Adipocyte (in vitro differentiated cells): ENCODE measurements around the gene ADSS1.

ENCODE experiments used
- DNase-seq: peaks from one replicate; pipeline ENCODE4 v3.0.0-alpha.2; 2015; ENCODE audit warnings: low read depth
- H3K27me3 ChIP-seq: replicated peaks from 2 replicates; pipeline ENCODE4 v1.7.0; 2013; ENCODE audit warnings: mild to moderate bottlenecking, low read length, moderate library complexity; ENCODE audit not compliant: control insufficient read depth, insufficient read depth
- H3K36me3 ChIP-seq: 2 replicates; pipeline ENCODE4 v1.7.0; 2013; ENCODE audit warnings: low read length, mild to moderate bottlenecking, moderate library complexity; ENCODE audit not compliant: control insufficient read depth, insufficient read depth, severe bottlenecking
- H3K4me1 ChIP-seq: 2 replicates; pipeline ENCODE4 v1.7.0; 2013; ENCODE audit warnings: mild to moderate bottlenecking, low read length, moderate library complexity; ENCODE audit not compliant: control insufficient read depth, insufficient read depth
- H3K4me3 ChIP-seq: 2 replicates; pipeline ENCODE4 v1.7.0; 2013; ENCODE audit warnings: mild to moderate bottlenecking, low read length, moderate library complexity
- H3K9ac ChIP-seq: 2 replicates; pipeline ENCODE4 v1.7.0; 2013; ENCODE audit warnings: mild to moderate bottlenecking, low read length, moderate library complexity
- H3K9me3 ChIP-seq: 2 replicates; pipeline ENCODE4 v1.7.0; 2013; ENCODE audit warnings: mild to moderate bottlenecking, low read length, moderate library complexity; ENCODE audit not compliant: control insufficient read depth

ADSS1 gene

DNA sequence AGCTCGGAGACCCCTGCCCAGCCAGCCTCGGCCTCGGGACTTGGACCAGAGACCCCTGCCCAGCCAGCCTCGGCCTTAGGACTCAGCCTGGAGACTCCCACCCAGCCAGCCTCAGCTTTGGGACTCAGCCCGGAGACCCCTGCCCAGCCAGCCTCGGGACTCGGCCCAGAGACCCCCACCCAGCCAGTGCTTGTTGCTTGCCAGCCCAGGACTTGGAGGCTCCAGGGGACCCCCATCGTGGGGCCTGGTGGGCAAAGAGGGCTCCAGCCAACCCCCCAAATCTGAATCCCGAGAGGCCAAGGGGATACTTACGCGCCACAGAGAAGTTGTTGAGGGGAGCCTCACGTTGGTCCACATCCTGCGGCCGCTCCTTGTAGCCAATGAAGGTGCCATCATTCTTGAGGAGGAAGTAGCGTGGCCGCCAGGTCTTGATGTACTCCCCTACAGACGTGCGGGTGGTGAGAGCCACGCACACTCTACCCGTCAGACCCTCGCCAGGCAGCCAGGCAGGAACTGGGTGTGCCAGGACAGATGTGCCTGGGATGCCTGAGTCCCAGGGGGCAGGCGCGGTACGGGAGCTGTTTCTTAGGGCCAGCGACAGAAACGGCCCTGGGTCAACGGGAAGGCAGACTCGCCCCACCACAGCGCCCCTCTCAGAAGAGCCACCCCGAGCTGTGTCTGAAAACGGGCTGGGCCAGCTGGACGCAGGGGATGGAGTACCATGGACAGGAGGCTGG lies 55.9 kb downstream of the ADSS1 start:
- no peaks in the 10 kb centered on the region for H3K4me1 ChIP-seq
- DNase-seq, result no peak
- peaks cover 15% of the 10 kb centered on the region for H3K36me3 ChIP-seq
- H3K9me3 ChIP-seq, result no peaks in the 10 kb centered on the region
- no peaks in the 10 kb centered on the region for H3K27me3 ChIP-seq
- H3K4me3 ChIP-seq, result no peak overlapping the region
- no peak overlapping the region for H3K9ac ChIP-seq

DNA sequence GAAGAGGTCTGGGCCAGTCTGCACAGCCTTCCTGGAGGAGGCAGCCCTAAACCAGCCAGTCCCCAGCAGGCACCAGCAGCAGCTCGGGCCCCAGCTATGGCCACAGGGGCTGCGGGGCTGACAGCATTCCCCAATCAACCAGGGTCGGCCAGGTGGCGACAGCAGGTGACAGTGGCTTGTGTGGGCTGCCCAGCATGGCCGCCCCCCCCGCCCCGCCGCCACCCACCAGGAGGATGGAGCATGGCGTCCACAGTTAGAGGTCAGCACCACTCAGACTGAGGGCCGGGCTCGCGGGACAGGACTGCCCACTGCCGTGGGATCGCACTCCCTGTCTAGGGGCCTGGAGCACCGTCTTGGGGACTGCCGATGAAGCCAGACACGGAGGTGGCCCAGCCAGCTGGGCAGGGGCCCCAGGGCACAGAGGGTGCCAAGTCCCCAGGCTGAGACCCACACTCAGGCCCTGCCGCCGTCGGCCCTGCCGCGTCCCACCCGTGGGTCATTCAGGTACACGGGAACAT lies 56.5 kb downstream of the ADSS1 start:
- H3K27me3 ChIP-seq, result no peaks in the 10 kb centered on the region
- H3K36me3 ChIP-seq, result peaks cover 9% of the 10 kb centered on the region
- no peak overlapping the region for H3K9ac ChIP-seq
- DNase-seq, result no peak
- H3K4me1 ChIP-seq, result no peaks in the 10 kb centered on the region
- H3K4me3 ChIP-seq, result no peak overlapping the region
- H3K9me3 ChIP-seq, result no peaks in the 10 kb centered on the region

DNA sequence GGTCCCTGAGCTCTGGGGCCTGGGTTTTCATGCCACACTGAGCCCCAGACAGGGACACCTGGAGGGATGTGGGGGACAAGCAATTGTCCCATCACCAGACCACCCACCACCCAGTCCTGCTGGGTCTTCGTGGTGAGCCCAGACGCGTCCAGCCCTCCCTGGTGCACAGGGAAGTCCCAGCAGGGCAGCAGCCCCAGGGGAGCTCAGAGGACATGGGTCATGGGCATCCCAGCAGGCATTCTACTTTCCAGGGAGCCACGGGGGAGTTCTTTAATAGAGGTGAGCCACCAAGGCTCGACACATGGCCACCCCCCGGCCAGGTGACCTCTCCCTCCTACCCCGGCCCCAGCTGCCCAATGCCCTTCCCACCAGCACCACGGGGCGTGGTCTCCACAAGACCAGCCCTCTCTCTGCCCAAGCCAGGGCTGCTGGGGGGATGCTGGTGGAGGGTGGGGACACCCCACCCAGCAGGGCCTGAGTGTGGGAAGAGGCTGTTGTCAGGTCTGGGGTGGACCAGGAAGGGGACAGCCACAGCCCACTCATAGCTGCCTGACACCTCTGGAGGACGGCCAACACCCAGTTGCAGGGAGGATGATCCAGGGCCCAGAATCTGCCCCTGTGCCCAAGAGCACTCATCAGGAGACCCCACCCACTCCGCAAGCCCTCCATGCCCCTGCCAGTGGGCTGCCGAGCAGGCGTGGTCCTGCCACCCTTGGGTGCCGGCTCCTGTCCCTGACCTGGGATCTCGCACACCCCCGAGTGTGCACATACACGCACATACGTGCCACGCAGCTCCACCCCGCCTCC lies 57.4 kb downstream of the ADSS1 start:
- no peaks in the 10 kb centered on the region for H3K27me3 ChIP-seq
- H3K9ac ChIP-seq, result no peak overlapping the region
- no peak overlapping the region for H3K4me3 ChIP-seq
- H3K36me3 ChIP-seq, result peaks cover 5% of the 10 kb centered on the region
- DNase-seq, result no peak
- H3K9me3 ChIP-seq, result no peaks in the 10 kb centered on the region
- no peaks in the 10 kb centered on the region for H3K4me1 ChIP-seq

DNA sequence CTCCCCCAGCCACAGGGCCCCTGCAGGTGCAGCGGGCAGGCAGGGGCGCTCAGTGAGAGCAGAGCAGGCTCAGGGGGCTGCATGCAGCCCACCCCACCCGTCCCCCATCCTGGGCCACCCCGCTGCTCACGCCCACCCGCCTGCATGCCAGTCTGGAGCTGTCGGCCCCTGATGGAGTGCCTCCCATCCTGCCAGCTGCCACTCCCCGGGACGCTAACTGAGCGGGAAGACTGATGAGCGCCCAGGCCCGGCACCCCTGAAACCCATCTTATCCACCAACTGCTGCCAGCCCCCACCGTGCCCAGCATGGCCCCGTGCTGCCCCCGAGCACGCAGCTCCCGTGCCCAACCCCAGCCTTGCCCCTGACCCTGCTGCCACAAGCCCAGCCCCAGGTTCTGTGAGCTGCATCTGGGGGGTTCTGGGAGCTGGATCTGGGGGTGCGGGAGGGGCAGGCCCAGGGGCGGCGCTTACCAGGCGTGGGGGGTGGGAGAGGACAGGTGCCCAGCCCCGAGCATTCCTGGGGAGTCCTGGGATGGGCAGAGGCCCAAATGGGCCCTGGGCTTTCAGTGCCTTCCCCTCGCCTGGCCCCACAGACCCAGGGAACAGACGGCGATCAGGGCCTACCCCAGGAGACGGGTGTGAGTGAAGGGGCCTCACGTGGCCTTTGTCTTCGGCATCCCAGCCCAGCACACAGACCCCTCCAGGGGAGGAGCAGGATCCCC lies 58.2 kb downstream of the ADSS1 start:
- Histone ChIP-seq H3K9ac (no peak overlapping the region), H3K4me3 (no peak overlapping the region), H3K36me3 (no peaks in the 10 kb centered on the region), H3K27me3 (no peaks in the 10 kb centered on the region), H3K9me3 (no peaks in the 10 kb centered on the region), H3K4me1 (no peaks in the 10 kb centered on the region)
- no peak for DNase-seq

DNA sequence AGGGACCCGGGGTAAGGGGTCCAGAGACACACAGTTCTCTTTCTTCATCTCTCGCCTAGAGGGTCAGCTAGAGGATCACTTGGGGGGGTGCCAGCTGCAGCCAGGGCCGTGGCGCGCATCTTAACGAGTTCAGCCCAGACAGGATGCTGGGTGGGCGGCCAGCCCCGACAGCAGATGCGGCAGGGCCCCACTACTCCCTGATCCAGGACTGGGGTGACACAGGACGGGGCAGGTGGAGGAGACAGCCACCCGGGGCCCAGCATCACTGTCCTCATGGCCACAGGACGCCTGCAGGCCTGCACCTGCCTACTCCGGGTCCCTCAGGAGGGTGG lies 58.7 kb downstream of the ADSS1 start:
- DNase-seq, result no peak
- H3K9me3 ChIP-seq, result no peaks in the 10 kb centered on the region
- no peak overlapping the region for H3K4me3 ChIP-seq
- no peaks in the 10 kb centered on the region for H3K27me3 ChIP-seq
- no peak overlapping the region for H3K9ac ChIP-seq
- no peaks in the 10 kb centered on the region for H3K4me1 ChIP-seq
- no peaks in the 10 kb centered on the region for H3K36me3 ChIP-seq

DNA sequence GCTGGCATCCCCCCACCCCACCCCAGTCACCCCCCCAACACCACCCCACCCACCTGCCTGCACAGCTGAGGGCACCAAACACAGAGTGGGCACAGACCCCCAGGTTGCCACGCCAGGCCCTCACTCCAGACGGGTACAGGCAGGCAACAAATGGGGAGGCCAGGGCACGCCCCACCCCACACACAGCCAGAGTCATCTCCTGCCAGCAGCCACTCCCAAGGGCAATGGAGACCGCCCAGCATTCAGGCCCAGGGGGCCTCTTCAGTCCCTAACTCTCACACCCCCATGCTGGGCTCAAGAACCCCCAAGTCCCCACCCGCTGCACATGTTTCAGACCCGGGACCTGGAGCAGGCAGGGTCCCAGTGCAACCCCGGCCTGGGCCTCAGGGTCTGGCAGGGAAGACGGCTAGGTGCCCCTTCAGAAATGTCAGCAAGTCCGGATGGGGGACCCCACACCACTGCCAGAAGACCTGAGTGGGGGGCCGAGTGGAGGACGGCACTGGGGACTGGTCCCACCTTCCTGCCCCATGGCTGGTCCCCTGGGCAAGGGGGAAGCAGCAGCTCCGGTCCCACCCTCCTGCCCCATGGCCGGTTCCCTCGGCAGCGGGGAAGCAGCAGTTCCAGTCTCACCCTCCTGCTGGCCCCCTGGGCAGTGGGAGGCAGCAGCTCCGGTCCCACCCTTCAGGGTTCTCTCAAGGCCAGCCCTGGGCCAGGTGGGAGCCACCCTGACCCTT lies 59.6 kb downstream of the ADSS1 start:
- Histone ChIP-seq H3K36me3 (peaks cover 4% of the 10 kb centered on the region), H3K9ac (no peak overlapping the region), H3K4me3 (no peak overlapping the region), H3K9me3 (no peaks in the 10 kb centered on the region), H3K27me3 (no peaks in the 10 kb centered on the region), H3K4me1 (no peaks in the 10 kb centered on the region)
- DNase-seq, result no peak

DNA sequence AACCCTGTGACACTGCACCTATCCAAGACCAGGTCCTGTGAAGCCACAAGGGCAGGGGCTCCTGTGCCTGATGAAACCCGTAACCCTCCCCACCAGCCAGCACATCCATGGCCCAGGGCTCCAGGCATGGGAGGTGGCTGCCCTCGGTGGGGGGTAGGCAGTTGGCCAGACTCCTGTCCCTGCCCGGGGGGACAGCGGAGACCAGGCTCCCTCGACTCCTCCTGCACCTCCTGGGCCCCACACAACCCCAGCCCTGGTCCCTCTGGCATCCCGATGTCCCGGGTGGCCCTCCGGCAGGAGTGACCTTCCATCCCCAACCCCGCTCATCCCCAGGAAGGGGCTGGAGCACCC lies 60.2 kb downstream of the ADSS1 start:
- Histone ChIP-seq H3K36me3 (peaks cover 4% of the 10 kb centered on the region), H3K27me3 (no peaks in the 10 kb centered on the region), H3K9ac (no peak overlapping the region), H3K4me3 (no peak overlapping the region), H3K4me1 (no peaks in the 10 kb centered on the region), H3K9me3 (no peaks in the 10 kb centered on the region)
- DNase-seq, result no peak

DNA sequence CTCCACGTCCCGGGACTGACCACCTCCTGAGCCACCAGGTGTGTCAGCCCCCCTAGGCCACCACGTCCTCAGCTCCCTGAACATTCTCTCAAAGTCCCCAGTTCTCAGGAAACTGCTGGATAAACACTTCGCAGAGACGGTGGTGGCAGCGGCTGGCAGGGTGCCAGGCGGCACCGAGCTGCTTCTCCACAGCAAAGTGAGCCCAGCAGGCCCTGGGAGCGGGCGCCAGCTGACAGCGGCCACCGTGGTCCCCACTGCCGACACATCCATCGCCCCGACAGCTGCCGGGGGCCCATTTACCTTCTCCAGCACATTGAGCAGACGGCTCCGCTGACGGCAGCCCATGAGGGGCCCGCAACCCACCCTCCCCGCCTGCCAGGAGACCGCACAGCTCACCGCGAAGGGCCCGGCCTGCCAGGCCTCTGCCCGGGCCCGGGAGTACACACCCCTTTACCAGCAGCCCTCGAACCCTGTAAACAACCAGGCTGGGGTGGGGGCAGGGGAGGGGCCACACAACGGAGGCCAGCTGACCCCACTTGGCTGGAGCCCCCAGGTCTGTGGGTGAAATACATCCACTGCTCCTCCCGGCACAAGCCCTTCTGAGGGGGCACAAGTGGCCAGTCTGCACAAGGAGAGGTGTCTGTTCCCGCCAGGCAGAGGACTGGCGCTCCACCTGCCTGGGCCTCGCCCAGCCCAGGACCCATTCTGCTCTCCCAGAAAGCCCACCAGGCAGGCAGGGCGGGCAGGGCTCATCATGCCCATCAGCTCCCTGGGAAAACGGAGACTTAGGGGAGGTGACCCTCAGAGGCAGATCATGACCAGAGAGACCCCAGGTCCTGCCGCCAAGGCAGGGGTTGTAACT lies 61.0 kb downstream of the ADSS1 start:
- no peak overlapping the region for H3K4me3 ChIP-seq
- no peaks in the 10 kb centered on the region for H3K27me3 ChIP-seq
- no peak for DNase-seq
- H3K4me1 ChIP-seq, result no peaks in the 10 kb centered on the region
- H3K36me3 ChIP-seq, result peaks cover 11% of the 10 kb centered on the region
- no peaks in the 10 kb centered on the region for H3K9me3 ChIP-seq
- no peak overlapping the region for H3K9ac ChIP-seq

DNA sequence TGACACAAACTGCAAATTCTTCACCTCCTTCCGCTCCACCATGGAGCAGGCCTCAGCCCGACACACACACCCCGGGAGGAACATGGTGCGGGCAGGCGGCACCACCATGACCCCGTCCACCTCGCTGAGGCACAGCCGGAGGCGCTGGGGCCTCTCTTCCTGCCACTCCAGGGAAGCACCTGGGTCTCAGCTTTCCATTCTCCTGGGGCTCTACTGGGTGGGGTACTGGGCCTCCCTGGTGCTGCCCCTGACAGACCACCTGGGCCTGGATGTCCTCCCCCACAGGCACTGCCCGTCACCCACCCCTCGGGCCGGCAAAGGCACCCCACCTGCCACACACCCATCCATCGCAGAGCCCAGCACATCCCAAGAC lies 61.7 kb downstream of the ADSS1 start:
- peaks cover 14% of the 10 kb centered on the region for H3K36me3 ChIP-seq
- no peak for DNase-seq
- H3K4me3 ChIP-seq, result no peak overlapping the region
- H3K4me1 ChIP-seq, result no peaks in the 10 kb centered on the region
- no peaks in the 10 kb centered on the region for H3K9me3 ChIP-seq
- H3K27me3 ChIP-seq, result no peaks in the 10 kb centered on the region
- H3K9ac ChIP-seq, result no peak overlapping the region

DNA sequence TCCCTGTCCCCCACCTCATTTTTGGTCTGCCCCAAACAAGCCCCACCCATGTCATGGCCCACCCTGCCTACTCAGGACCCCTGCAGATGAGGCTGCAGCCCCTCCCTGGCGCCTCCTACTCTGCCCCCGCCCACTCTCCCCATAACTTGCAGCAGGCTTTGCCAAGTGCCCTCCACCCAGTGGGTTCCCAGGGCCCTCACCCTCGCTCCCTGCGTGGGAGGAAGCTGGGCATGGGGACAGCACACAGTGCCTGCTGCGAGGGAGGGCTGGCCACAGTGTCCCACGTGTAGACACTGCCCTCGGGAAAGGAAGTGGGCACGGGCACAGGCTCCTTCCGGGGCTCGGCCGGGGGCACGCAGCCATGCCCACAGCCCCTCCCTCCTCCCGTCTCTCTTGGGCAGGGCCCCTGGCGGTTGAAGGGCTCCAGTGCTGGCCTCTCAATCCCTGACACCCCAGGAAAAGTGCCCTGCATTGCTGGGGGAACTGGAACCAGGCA lies 62.1 kb downstream of the ADSS1 start:
- H3K9me3 ChIP-seq, result no peaks in the 10 kb centered on the region
- no peaks in the 10 kb centered on the region for H3K27me3 ChIP-seq
- no peak overlapping the region for H3K4me3 ChIP-seq
- peaks cover 17% of the 10 kb centered on the region for H3K36me3 ChIP-seq
- H3K4me1 ChIP-seq, result no peaks in the 10 kb centered on the region
- DNase-seq, result no peak
- H3K9ac ChIP-seq, result no peak overlapping the region
